MG63 (cell line): ENCODE measurements around the gene DNM1L. TPM values are rescaled to one million over a fixed set of nuclear protein-coding genes. Genes with fewer than 3 reads are reported as not detected.

ENCODE experiments used
- DNase-seq: peaks from one replicate; pipeline ENCODE4 v3.0.0-alpha.2; 2020
- H3K27me3 ChIP-seq: fragments of 250-450 bp; sonication (Bioruptor Pico); 2 replicates; pipeline ENCODE4 v1.5.1; 2020; ENCODE audit warnings: mild to moderate bottlenecking, moderate library complexity
- H3K36me3 ChIP-seq: fragments of 250-450 bp; sonication (Bioruptor Pico); 2 replicates; pipeline ENCODE4 v1.5.1; 2020; ENCODE audit warnings: mild to moderate bottlenecking, moderate library complexity
- H3K4me3 ChIP-seq: fragments of 250-450 bp; sonication (Bioruptor Pico); 2 replicates; pipeline ENCODE4 v1.5.1; 2020; ENCODE audit warnings: mild to moderate bottlenecking, moderate library complexity
- H3K9me3 ChIP-seq: fragments of 250-450 bp; sonication (Bioruptor Pico); 2 replicates; pipeline ENCODE4 v1.5.1; 2020; ENCODE audit warnings: mild to moderate bottlenecking, moderate library complexity
- total RNA-seq: library from RNA; depleted of rRNA; stranded (reverse); fragments of >200 nt; shearing (Covaris generic); gene quantifications from 2 replicates; pipeline ENCODE4 v1.2.3, GENCODE V29; 2014; ENCODE audit warnings: low replicate concordance

The DNM1L gene
- total RNA-seq, 1 experiment from 2014 or later, result 73.7 TPM

DNA sequence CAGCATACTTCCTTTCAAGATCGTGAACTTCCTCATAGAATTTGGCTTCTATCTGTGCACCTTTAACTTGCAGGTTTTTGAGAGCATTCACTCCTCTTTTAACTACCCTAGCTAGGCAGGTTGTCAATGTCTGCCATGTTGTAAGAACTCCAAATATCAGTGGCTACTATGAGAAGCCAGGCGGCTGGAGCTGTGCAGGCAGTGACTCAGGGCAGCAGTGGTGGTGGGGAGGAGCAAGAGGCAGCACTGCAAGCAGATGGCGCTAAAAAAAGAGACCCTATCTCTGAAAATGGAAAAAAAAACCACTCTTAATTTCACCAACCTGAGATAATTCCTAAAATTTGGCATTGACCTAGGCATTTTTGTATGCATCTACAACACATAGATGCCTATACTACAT, 48.1 kb downstream of the DNM1L start:
- Histone ChIP-seq H3K9me3 (no peaks in the 10 kb centered on the region), H3K36me3 (peaks cover 54% of the 10 kb centered on the region), H3K27me3 (no peaks in the 10 kb centered on the region), H3K4me3 (no peak overlapping the region)
- no peak for DNase-seq

DNA sequence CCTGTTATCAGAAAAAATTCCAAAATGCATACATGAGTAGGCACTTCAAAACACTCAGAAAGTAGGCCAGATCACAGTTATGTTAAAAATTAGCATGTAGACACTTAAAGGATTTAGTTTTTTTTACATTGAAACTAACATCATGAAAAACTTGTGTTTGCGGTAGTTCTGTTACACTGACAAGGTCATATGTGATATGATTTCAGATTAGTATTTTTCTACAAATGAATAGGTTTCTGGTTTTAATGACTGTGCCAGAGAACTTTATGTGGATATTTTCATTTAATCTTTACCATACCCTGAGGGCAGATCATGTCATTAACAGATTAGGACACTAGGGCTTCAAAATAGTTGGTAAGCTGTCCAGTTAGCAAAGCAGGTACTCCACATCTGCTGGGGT, 55.9 kb downstream of the DNM1L start:
- Histone ChIP-seq H3K9me3 (no peaks in the 10 kb centered on the region), H3K4me3 (no peak overlapping the region), H3K36me3 (peaks cover 73% of the 10 kb centered on the region), H3K27me3 (no peaks in the 10 kb centered on the region)
- DNase-seq, result no peak

DNA sequence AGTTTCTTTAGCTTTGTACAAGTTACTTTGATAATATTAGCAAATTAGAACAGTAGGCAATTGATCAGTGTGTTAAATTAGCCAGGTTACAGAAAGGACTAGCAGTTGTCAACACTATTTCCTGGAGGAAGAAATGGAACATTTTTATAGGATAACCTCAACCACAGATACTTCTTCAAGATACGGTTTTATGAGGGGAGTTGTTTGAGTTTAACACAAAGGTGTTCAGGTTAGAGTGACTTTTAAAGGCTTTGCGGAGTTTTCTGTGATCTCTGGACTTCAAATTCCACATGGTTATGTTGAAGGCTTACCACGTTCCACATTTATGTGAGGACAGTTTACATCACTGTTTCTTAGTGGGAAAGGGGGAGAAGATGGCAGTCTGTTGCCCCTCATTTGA, 57.3 kb downstream of the DNM1L start:
- Histone ChIP-seq H3K36me3 (peaks cover 81% of the 10 kb centered on the region), H3K27me3 (no peaks in the 10 kb centered on the region), H3K9me3 (no peaks in the 10 kb centered on the region), H3K4me3 (no peak overlapping the region)
- DNase-seq, result no peak

DNA sequence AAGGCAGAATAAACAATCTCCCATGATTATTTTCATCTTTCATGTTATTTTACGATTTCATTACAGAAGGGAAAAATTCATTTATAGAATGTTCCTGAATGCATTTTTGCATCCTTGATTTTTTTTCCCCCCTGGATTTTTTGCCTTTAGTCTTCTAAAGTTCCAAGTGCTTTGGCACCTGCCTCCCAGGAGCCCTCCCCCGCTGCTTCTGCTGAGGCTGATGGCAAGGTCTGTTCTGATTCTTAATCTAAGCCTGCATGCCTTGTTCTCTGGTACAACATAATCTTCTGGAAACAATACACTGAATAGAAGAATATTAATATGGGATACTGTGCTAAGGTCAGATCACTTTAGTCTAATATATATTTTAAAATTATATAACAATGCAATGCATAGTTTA, 58.6 kb downstream of the DNM1L start:
- Histone ChIP-seq H3K9me3 (no peaks in the 10 kb centered on the region), H3K4me3 (no peak overlapping the region), H3K36me3 (peaks cover 80% of the 10 kb centered on the region), H3K27me3 (no peaks in the 10 kb centered on the region)
- DNase-seq, result no peak

DNA sequence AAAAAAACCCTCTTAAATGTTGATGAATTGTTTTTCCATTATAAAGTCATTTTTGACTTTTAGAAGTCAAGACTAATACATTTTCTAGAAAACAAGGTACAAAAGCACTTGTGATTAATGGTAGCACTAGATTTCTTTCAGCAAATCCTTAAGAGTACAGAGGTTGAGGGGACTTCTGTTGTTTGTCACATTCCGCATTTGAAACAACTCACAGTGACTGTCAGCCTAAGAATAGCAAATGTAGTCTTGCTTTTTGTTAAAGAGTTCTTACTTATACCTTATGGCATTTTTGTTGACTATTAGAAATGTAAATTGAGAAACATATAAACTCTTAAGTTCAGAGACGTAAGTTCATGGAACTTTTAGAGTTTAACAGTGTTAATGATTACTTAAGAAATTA, 60.2 kb downstream of the DNM1L start:
- H3K4me3 ChIP-seq, result no peak overlapping the region
- no peak for DNase-seq
- no peaks in the 10 kb centered on the region for H3K9me3 ChIP-seq
- H3K36me3 ChIP-seq, result peaks cover 78% of the 10 kb centered on the region
- H3K27me3 ChIP-seq, result no peaks in the 10 kb centered on the region

DNA sequence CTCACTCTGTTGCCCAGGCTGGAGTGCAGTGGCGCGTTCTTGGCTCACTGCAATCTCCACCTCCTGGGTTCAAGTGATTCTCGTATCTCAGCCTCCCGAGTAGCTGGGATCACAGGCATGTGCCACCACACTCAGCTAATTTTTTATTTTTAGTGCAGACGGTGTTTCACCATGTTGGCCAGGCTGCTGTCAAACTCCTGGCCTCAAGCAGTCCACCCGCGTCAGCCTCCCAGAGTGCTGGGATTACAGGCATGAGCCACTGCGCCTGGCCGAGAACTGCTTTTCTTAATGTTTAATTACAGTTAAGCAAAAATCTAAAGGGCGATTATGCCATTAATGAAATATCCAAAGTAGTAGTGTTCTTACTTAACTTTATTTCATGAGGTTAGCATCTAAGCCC, 63.0 kb downstream of the DNM1L start:
- H3K36me3 ChIP-seq, result peaks cover 82% of the 10 kb centered on the region
- H3K27me3 ChIP-seq, result no peaks in the 10 kb centered on the region
- H3K4me3 ChIP-seq, result no peak overlapping the region
- no peaks in the 10 kb centered on the region for H3K9me3 ChIP-seq
- DNase-seq, result no peak

DNA sequence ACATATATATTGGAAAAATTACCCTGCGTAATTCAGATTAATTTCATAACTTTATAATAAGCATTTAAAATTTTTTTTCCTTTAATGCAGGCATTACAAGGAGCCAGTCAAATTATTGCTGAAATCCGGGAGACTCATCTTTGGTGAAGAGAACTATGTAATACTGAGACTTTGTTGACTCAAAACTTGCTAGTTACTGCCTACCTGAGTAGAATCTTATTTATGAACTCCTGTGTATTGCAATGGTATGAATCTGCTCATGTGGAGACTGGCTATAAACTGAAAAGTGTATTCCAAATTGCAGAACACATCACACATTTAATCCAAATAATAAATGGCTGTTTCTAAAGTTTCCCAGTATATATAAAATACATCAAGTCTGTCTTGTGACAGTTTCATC, 64.2 kb downstream of the DNM1L start:
- H3K9me3 ChIP-seq, result no peaks in the 10 kb centered on the region
- H3K36me3 ChIP-seq, result peaks cover 81% of the 10 kb centered on the region
- H3K27me3 ChIP-seq, result no peaks in the 10 kb centered on the region
- DNase-seq, result no peak
- no peak overlapping the region for H3K4me3 ChIP-seq

DNA sequence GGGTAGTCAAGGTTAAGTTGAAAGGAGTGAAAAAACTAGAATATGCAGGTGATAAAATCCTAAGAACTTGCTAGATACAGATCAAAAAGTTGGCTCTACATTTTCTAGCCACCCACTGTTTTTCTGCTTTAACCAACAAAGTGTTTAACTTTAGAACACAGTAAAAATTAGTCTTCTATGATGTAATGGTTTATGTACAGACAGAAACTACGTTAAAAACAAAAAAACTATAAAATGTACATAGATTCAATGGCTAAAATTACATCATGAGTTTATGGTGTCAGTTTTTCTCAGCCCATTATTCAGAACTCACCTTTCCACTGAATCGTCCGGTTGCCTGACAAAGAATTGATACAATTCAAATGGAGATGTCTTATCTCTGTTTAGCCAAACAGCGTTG, 74.5 kb downstream of the DNM1L start:
- peaks cover 55% of the 10 kb centered on the region for H3K36me3 ChIP-seq
- DNase-seq, result no peak
- no peaks in the 10 kb centered on the region for H3K9me3 ChIP-seq
- H3K27me3 ChIP-seq, result no peaks in the 10 kb centered on the region
- H3K4me3 ChIP-seq, result peak overlapping the region; percentile 94; the same call in 1 of the 2 replicates

DNA sequence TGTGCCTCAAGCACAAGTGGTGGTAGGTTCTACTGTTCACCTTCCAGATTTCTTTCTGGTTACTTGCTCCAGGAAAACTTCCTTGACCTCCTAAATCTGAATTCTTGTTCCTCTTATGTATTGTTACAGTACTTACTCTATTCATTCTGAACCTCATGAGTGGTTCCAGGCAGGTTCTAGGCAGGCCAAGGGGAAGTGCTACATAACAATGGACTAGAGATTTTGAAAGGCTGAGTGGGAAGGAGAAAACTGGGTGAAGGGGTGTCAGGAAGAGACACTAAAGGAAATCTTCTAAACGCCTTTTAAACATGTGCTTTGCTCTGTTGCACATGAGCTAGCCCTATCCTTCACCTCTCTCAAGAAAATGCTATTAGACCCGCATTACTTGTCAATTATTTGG, 75.0 kb downstream of the DNM1L start:
- DNase-seq, result no peak
- no peaks in the 10 kb centered on the region for H3K27me3 ChIP-seq
- H3K4me3 ChIP-seq, result peak overlapping the region; percentile 94
- peaks cover 50% of the 10 kb centered on the region for H3K36me3 ChIP-seq
- no peaks in the 10 kb centered on the region for H3K9me3 ChIP-seq

DNA sequence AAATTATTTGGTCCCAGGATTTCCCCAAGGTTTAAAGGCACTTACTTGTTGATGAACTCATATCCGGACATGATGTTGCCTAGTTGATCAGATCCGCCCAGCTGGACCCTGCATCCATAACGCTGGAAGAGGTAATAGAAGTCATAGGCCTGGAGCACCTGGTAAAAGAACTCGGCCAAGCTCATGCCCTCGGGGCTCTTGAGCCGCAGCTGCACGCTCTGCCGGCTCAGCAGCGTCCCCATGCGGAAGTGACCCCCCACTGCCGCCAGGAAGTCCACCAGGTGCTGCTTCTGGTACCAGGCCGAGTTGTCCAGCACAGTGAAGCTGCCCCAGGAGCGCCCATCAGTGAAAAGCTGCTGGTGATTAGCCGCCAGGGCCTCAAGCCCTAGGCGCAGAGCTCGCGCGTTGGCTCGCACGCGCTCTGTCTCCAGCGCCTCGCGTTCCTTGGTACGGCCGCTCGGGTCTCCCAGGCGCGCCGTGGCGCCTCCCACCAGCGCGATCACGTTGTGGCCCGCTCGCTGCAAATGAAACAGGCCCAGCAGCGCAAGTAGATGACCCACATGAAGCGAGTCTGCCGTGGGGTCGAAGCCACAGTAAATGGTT, 76.1 kb downstream of the DNM1L start:
- Histone ChIP-seq H3K36me3 (peaks cover 40% of the 10 kb centered on the region), H3K4me3 (peak overlapping the region; percentile 94), H3K27me3 (no peaks in the 10 kb centered on the region), H3K9me3 (no peaks in the 10 kb centered on the region)
- peak; percentile 85 for DNase-seq

DNA sequence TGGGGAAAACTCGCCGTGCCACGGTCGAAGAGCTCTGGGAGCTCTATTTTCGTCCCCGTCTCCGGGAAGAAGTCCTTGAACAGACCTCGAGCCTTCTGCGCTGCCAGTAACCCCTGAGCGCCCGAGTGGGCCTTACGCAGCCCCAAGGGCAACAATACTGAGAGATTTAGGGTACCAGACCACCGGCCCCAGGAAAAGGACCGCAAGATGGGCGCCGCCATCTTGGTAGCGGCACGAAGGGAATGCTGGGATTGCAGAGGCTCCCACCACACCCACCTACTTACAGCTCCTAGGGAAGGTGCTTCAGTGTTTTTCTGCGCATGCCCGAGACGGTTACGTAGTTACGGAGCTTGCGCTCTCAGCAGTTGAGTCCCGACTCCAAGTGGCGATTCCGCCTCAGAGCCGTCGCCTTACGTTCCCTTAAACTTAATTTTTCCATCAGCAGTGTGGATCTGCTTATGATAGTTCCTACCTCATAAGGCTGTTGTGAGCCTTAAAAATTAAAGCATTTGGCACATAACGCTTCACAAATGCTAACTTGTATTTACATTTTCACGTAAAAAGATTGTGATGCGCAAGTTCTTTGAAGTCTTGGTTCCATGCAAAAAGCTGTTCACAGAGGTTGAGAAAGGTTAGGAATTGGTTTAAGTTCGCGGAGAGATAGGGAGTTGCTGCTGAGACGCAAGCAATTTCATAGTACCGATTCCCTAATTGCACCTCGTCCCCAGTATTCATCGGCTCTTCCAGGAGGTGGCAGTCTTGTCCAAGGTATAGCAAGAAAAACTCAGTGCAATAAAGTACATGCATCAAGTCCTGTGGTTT, 76.8 kb downstream of the DNM1L start, which contains the start of gene YARS2:
TSS of gene YARS2 (minus strand) at position 244 of the 822 bp plus-strand sequence. CDS start at position 221, 23 bp downstream.
- Histone ChIP-seq H3K27me3 (no peaks in the 10 kb centered on the region), H3K4me3 (peak within 1 kb of the TSS; percentile 94), H3K9me3 (no peaks in the 10 kb centered on the region), H3K36me3 (peaks cover 32% of the 10 kb centered on the region)
- peak; percentile 96 for DNase-seq

DNA sequence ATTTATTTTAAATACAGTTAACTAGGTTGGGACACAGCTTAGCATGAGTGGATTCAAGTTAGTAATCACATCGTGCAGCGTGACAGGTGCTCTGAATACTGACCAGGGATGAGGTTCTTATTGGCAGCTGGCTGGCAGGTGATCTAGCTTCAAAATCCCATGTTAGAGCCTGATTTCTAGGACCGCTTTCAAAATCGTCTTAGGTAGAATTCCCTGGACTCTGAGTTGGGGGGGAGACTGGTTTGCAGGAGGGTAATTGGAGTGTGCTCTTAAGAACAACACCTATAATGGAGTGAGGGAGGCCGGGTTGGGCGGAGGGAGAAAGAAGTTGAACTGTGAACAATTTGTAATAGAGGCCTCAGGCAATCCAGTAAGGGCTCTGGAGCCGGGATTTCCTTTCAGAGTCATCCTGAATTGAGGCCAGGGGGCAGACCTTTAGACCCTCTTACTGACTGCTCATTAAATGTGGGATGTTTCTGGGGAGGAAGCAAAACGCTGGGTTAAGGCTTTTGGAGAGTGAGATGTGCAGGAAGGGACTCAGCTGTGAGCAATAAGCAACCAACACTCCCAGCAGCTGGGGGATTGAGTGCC, 77.5 kb downstream of the DNM1L start:
- peak overlapping the region; percentile 94 for H3K4me3 ChIP-seq
- no peaks in the 10 kb centered on the region for H3K9me3 ChIP-seq
- peak; percentile 29 for DNase-seq
- H3K27me3 ChIP-seq, result no peaks in the 10 kb centered on the region
- H3K36me3 ChIP-seq, result peaks cover 25% of the 10 kb centered on the region

DNA sequence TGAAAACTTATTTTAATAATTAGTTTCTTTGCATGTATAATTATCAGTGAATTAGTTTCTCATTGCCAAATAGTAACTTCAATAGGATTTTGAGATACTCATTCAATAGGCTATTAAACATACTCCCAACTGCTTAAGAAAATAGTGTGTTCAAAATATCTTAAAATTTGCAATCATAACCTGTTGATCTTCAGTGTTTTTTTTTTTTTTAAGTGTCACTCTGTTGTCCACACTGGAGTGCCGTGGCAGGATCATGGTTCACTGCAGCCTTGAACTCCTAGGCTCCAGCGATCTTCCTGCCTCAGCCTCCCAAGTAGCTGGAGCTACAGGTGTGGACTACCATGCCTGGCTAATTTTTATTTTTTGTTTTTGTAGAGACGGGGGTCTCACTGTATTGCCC, 78.1 kb downstream of the DNM1L start:
- Histone ChIP-seq H3K4me3 (no peak overlapping the region), H3K27me3 (no peaks in the 10 kb centered on the region), H3K9me3 (no peaks in the 10 kb centered on the region), H3K36me3 (peaks cover 20% of the 10 kb centered on the region)
- no peak for DNase-seq

DNA sequence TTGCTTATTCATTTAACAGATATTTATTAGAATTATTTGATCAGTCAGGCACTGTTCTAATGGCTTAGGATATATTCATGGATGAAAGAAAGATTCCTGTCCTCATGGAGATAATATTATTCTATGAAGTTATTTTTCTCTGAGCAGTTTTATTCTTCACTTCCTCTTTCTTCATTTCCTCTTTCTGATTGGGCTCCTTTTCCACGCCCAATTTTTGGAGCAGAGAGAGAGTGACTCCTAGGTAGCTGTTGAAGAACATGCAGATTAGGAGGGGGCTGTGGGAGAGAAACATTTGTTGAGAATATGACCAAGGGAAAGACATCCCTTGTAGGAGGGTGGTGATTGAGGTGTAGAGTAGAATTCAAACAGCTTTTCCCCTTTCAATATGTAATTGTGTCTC, 82.6 kb downstream of the DNM1L start:
- Histone ChIP-seq H3K27me3 (no peaks in the 10 kb centered on the region), H3K36me3 (no peaks in the 10 kb centered on the region)
- DNase-seq, result no peak

DNA sequence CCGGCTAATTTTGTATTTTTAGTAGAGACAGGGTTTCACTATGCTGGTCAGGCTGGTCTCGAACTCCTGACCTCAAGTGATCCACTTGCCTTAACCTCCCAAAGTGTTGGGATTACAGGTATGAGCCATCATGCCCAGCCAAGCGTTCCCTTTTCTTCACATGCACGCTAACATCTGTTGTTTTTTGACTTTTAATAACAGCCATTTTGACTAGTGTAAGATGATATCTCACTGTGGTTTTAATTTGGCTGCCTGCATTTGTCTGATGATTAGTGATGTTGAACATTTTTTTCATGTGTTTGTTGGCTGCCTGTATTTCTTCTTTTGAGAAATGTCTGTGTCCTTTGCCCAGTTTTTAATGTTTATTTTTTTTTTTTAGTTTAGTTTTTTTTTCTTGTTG, 86.8 kb downstream of the DNM1L start:
- Histone ChIP-seq H3K4me3 (no peak overlapping the region), H3K36me3 (no peaks in the 10 kb centered on the region), H3K9me3 (no peaks in the 10 kb centered on the region), H3K27me3 (0 out of 2 replicates have a peak, but pooled peaks cover 5% of the 10 kb centered on the region)
- peak; percentile 73 for DNase-seq

More for the DNA sequence above, 82.6 kb downstream of the DNM1L start:
- Histone ChIP-seq H3K4me3 (no peak overlapping the region), H3K9me3 (no peaks in the 10 kb centered on the region)

DNA sequence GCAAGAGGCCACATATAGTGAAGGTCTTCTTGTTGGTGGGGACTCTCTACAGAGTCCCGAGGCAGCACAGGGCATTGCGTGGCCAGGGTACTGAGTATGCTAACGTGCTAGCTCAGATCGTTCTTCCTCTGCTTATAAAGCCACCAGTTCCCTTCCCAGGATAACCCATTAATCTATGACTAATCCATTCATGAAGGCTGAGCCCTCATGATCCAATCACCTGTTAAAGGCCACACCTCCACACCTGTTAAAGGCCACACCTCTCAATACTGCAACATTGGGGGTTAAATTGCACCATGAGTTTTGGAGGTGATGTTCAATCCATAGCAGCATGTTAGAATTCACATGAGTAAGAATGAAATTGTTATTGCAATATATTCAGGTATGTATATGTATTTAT, 89.4 kb downstream of the DNM1L start:
- DNase-seq, result no peak
- no peaks in the 10 kb centered on the region for H3K36me3 ChIP-seq
- 0 out of 2 replicates have a peak, but pooled peaks cover 5% of the 10 kb centered on the region for H3K27me3 ChIP-seq
- no peak overlapping the region for H3K4me3 ChIP-seq
- no peaks in the 10 kb centered on the region for H3K9me3 ChIP-seq

DNA sequence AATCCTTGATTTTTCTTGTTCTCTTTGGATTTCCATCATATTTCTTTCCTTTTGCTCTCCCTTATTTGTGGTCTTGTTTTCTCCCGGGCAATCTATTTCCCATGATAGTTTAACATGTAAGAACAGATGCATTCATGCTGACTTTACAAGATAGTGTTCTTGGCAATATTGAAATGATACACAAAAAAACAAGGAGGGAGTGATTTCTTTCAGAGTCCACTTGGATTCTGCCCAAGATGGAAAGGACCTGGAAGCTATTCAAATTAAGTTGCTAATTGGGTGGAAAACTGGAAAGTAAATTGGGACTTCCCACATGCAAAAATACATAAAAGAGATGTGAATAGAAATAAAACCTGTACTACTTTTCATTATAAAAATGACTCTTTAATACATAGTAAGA, 91.0 kb downstream of the DNM1L start:
- Histone ChIP-seq H3K36me3 (no peaks in the 10 kb centered on the region), H3K27me3 (0 out of 2 replicates have a peak, but pooled peaks cover 5% of the 10 kb centered on the region), H3K9me3 (no peaks in the 10 kb centered on the region), H3K4me3 (no peak overlapping the region)
- no peak for DNase-seq
